K562 (cell line): Measurements from ENCODE around the gene CMTM1.

Experiments used
- CTCF ChIP-seq, 3 experiments: IDR thresholded peaks in 2 of 3; conservative IDR thresholded peaks in 1 of 3; 2 replicates each; pipeline ENCODE4 v1.5.1; 2011 to 2012; ENCODE audit warnings: low read length in 3 of 3, mild to moderate bottlenecking in 3 of 3, control low read depth in 2 of 3, improper control_type of control experiment in 1 of 3, inconsistent platforms in 1 of 3, low read depth in 1 of 3, mixed read lengths in 1 of 3, moderate library complexity in 1 of 3; ENCODE audit not compliant: insufficient read depth in 2 of 3
- ELF2 ChIP-seq: fragments of 250-450 bp; sonication (Bioruptor Pico); IDR thresholded peaks from 2 replicates; pipeline ENCODE4 v1.5.0; 2021; ENCODE audit warnings: mild to moderate bottlenecking
- ELK1 ChIP-seq: sonication (generic); formaldehyde crosslinking; IDR thresholded peaks from 2 replicates; pipeline ENCODE4 v1.8.1; 2022; ENCODE audit warnings: missing genetic modification reagents
- KAT7 ChIP-seq: sonication (generic); formaldehyde crosslinking; IDR thresholded peaks from 2 replicates; pipeline ENCODE4 v1.8.0; 2022; ENCODE audit warnings: missing genetic modification reagents, mild to moderate bottlenecking, borderline replicate concordance
- NFIC ChIP-seq: fragments of 450-650 bp; IDR thresholded peaks from 2 replicates; pipeline ENCODE4 v1.6.1; 2017; ENCODE audit warnings: mild to moderate bottlenecking, inconsistent platforms
- NR1H2 ChIP-seq: sonication (generic); formaldehyde crosslinking; IDR thresholded peaks from 2 replicates; pipeline ENCODE4 v1.4.0; 2020; ENCODE audit warnings: mild to moderate bottlenecking, missing genetic modification reagents
- NRF1 ChIP-seq, 2 experiments: fragments of 450-650 bp; IDR thresholded peaks in 1 of 2; conservative IDR thresholded peaks in 1 of 2; 2 replicates each; pipeline ENCODE4 v1.6.1; 2014; ENCODE audit warnings: mild to moderate bottlenecking in 2 of 2
- SIN3A ChIP-seq, 2 experiments: fragments of 150-350 bp in 1 of 2; IDR thresholded peaks; 2 replicates each; pipeline ENCODE4 v1.6.1; 2011 to 2016; ENCODE audit warnings: borderline replicate concordance in 2 of 2, low read depth in 2 of 2, low read length in 2 of 2, mild to moderate bottlenecking in 2 of 2, moderate library complexity in 2 of 2; ENCODE audit not compliant: control insufficient read depth in 1 of 2
- STAT6 ChIP-seq: sonication (generic); formaldehyde crosslinking; IDR thresholded peaks from 2 replicates; pipeline ENCODE4 v1.8.1; 2023; ENCODE audit warnings: mild to moderate bottlenecking, missing genetic modification reagents
- ZC3H11A ChIP-seq: IDR thresholded peaks from 2 replicates; pipeline ENCODE4 v1.6.1; 2012; ENCODE audit warnings: low read depth, low read length, improper control_type of control experiment
- TF ChIP-seq, protein P1 (sequence below): sonication (generic); formaldehyde crosslinking; IDR thresholded peaks from 2 replicates; pipeline ENCODE4 v1.8.0; 2022; ENCODE audit warnings: mild to moderate bottlenecking, missing genetic modification reagents

GRCh38 chr16:66619534-66620428 is 53.5 kb downstream of the CMTM1 start:
- TF ChIP-seq CTCF (IDR thresholded peaks at IDR 0.05 in 2 of 3, conservative IDR thresholded peaks at IDR 0.05 in 1 of 3; ENCODE audit: insufficient read depth in 2 of 3, low read depth in 1 of 3, low read length in 3 of 3) = no peak
- no peak for TF ChIP-seq NRF1 (conservative IDR thresholded peaks at IDR 0.05 in 1 of 2, IDR thresholded peaks at IDR 0.05 in 1 of 2)
- TF ChIP-seq ELK1 (CRISPR knock-in tag) = no peak
- TF ChIP-seq NR1H2 (CRISPR knock-in tag) = no peak
- TF ChIP-seq, protein P1, sequence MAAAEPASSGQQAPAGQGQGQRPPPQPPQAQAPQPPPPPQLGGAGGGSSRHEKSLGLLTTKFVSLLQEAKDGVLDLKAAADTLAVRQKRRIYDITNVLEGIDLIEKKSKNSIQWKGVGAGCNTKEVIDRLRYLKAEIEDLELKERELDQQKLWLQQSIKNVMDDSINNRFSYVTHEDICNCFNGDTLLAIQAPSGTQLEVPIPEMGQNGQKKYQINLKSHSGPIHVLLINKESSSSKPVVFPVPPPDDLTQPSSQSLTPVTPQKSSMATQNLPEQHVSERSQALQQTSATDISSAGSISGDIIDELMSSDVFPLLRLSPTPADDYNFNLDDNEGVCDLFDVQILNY (CRISPR knock-in tag) = no peak
- TF ChIP-seq ELF2 (CRISPR knock-in tag) = no peak
- no peak for TF ChIP-seq NFIC
- TF ChIP-seq STAT6 (CRISPR knock-in tag) = no peak
- TF ChIP-seq SIN3A (IDR thresholded peaks at IDR 0.05; ENCODE audit: borderline replicate concordance in 2 of 2, control insufficient read depth in 1 of 2, low read depth in 2 of 2, low read length in 2 of 2) = peak in 1 of 2 experiments; percentile 22; a peak in 1 of 4 replicates
- TF ChIP-seq ZC3H11A = no peak
- TF ChIP-seq KAT7 = no peak
